Measurements from ENCODE around the gene SHLD2. TPM values are rescaled to one million over a fixed set of nuclear protein-coding genes. Genes with fewer than 3 reads are reported as not detected.
"Not testable (repeated sequence)": the region's sequence is repeated elsewhere in the genome, so short reads cannot be mapped to it uniquely, and the experiment has no call there.

Gene SHLD2
- total and polyA plus RNA-seq, 2 experiments from 2014 or later: 13.5 to 22.9 TPM

DNA sequence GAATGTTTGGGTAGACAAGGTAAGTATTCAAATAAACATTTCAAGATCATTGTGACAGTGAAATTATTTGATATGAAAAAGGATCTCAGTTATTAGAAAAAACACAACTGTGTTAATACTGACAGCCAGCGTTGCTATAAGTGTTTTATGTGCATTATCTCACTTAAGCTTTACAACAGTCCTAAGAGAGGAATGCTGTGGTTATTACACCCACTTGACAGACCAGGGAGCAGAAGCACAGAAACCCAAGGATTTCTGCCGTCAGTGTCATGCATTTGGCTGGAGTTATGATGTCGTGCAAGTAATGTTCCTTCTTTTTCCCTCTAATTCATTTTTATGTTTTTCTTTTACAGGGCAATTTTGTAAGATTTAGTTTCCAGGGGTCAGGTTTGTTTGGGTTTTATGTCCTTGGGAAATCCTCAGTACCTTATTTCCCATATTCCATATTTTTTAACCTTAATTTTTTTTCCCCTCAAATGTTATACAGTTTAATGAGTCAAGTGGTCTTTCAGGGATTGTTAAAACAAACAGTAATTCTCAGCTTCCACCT lies 32.7 kb downstream of the SHLD2 start:
- H3K79me2 ChIP-seq (ENCODE audit: insufficient read depth): peaks cover 16% of the 10 kb centered on the region
- H3K4me3 ChIP-seq; H3K27ac ChIP-seq; H2AFZ ChIP-seq; H3K4me2 ChIP-seq (ENCODE audit: unreplicated experiment); in situ Hi-C loops (cut with MboI); DNase-seq; H3K4me1 ChIP-seq (ENCODE audit: insufficient read depth); H3K9ac ChIP-seq; H3K27me3 ChIP-seq (replicated peaks; ENCODE audit: insufficient read depth); H3K36me3 ChIP-seq (ENCODE audit: low read depth); H3F3A ChIP-seq (ENCODE audit: insufficient read depth); H3K9me2 ChIP-seq (ENCODE audit: insufficient read depth); H3K9me3 ChIP-seq (ENCODE audit: low read depth); H4K20me1 ChIP-seq (ENCODE audit: insufficient read depth): not testable (repeated sequence)
- WGBS, 2 experiments (ENCODE audit: low coverage in 1 of 2, low lambda C conversion rate in 2 of 2, missing lambda C conversion rate in 2 of 2): 89 to 91% methylated on average over 3 of the region's 3 CpGs

GRCh38 chr10:87132176-87132575 lies 37.2 kb downstream of the SHLD2 start:
- H3K27ac ChIP-seq; H2AFZ ChIP-seq; H3K9ac ChIP-seq; DNase-seq; H3F3A ChIP-seq (ENCODE audit: insufficient read depth); H3K9me2 ChIP-seq (ENCODE audit: insufficient read depth); H3K4me2 ChIP-seq (ENCODE audit: unreplicated experiment); H3K79me2 ChIP-seq (ENCODE audit: insufficient read depth); H4K20me1 ChIP-seq (ENCODE audit: insufficient read depth); in situ Hi-C loops (cut with MboI); H3K4me1 ChIP-seq (ENCODE audit: insufficient read depth); H3K9me3 ChIP-seq (ENCODE audit: low read depth); H3K4me3 ChIP-seq; H3K27me3 ChIP-seq (replicated peaks; ENCODE audit: insufficient read depth): not testable (repeated sequence)
- peaks cover 11% of the 10 kb centered on the region for H3K36me3 ChIP-seq (ENCODE audit: low read depth)

- H3K36me3 ChIP-seq (ENCODE audit: low read depth): peaks cover 17% of the 10 kb centered on the region
- H3K9me3 ChIP-seq (ENCODE audit: low read depth); H3K9ac ChIP-seq; H3F3A ChIP-seq (ENCODE audit: insufficient read depth); H3K4me1 ChIP-seq (ENCODE audit: insufficient read depth); H3K79me2 ChIP-seq (ENCODE audit: insufficient read depth); H2AFZ ChIP-seq; H3K27me3 ChIP-seq (replicated peaks; ENCODE audit: insufficient read depth); DNase-seq; in situ Hi-C loops (cut with MboI); H3K27ac ChIP-seq; H3K4me3 ChIP-seq; H3K9me2 ChIP-seq (ENCODE audit: insufficient read depth); H4K20me1 ChIP-seq (ENCODE audit: insufficient read depth); H3K4me2 ChIP-seq (ENCODE audit: unreplicated experiment): not testable (repeated sequence)
- 95 to 100% methylated on average over 2 of the region's 2 CpGs for WGBS, 2 experiments (ENCODE audit: low coverage in 1 of 2, low lambda C conversion rate in 2 of 2, missing lambda C conversion rate in 2 of 2)
Observed at GRCh38 chr10:87133936-87134335, 38.9 kb downstream of the SHLD2 start.

GRCh38 chr10:87134440-87134839 lies 39.4 kb downstream of the SHLD2 start:
- H3K36me3 ChIP-seq (ENCODE audit: low read depth): peaks cover 17% of the 10 kb centered on the region
- H3K4me1 ChIP-seq (ENCODE audit: insufficient read depth); H3K9me3 ChIP-seq (ENCODE audit: low read depth); H3K9ac ChIP-seq; DNase-seq; H3K27me3 ChIP-seq (replicated peaks; ENCODE audit: insufficient read depth); H3K4me2 ChIP-seq (ENCODE audit: unreplicated experiment); H3K9me2 ChIP-seq (ENCODE audit: insufficient read depth); H3K4me3 ChIP-seq; H3F3A ChIP-seq (ENCODE audit: insufficient read depth); H3K79me2 ChIP-seq (ENCODE audit: insufficient read depth); H3K27ac ChIP-seq; in situ Hi-C loops (cut with MboI); H4K20me1 ChIP-seq (ENCODE audit: insufficient read depth); H2AFZ ChIP-seq: not testable (repeated sequence)
- WGBS, 2 experiments (ENCODE audit: low coverage in 1 of 2, low lambda C conversion rate in 2 of 2, missing lambda C conversion rate in 2 of 2): 98 to 100% methylated on average over 2 of the region's 2 CpGs

DNA sequence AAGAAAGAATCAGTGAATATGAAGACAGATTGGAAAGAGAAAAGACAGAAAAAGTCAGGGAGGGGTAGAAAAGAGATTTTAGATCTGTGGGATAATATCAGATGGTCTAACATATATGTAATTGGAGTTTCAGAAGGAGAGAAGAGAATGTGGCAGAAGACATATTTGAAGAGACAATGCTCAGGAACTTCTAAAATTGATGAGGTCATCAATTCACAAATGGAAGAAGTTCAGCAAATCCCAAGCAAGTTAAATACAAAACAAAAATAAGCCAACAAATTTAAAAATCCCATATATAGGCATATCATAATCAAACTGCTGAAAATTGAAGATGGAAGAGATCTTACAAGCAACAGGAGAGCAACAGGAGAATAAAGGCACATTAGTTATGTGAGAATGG lies 42.5 kb downstream of the SHLD2 start:
- H3K9me2 ChIP-seq (ENCODE audit: insufficient read depth); H3K4me2 ChIP-seq (ENCODE audit: unreplicated experiment); H3K9ac ChIP-seq; H2AFZ ChIP-seq; in situ Hi-C loops (cut with MboI); H3F3A ChIP-seq (ENCODE audit: insufficient read depth); H3K4me1 ChIP-seq (ENCODE audit: insufficient read depth); H3K4me3 ChIP-seq; H3K27me3 ChIP-seq (replicated peaks; ENCODE audit: insufficient read depth); H3K79me2 ChIP-seq (ENCODE audit: insufficient read depth); DNase-seq; H3K9me3 ChIP-seq (ENCODE audit: low read depth); H3K27ac ChIP-seq; H4K20me1 ChIP-seq (ENCODE audit: insufficient read depth): not testable (repeated sequence)
- H3K36me3 ChIP-seq (ENCODE audit: low read depth): peaks cover 17% of the 10 kb centered on the region

- DNase-seq: peak; percentile 62
- Histone ChIP-seq H3K4me2 (ENCODE audit: unreplicated experiment) (peak overlapping the region; percentile 78), H3K9ac (peak overlapping the region; percentile 50), H3K4me1 (ENCODE audit: insufficient read depth) (peaks cover 13% of the 10 kb centered on the region; the same call in 1 of the 2 replicates), H3K4me3 (peak overlapping the region; percentile 43; the same call in 1 of the 2 replicates), H3K27ac (peak overlapping the region; percentile 59)
- H3F3A ChIP-seq (ENCODE audit: insufficient read depth); H3K9me2 ChIP-seq (ENCODE audit: insufficient read depth); H4K20me1 ChIP-seq (ENCODE audit: insufficient read depth); H3K27me3 ChIP-seq (replicated peaks; ENCODE audit: insufficient read depth); in situ Hi-C loops (cut with MboI); H2AFZ ChIP-seq; H3K79me2 ChIP-seq (ENCODE audit: insufficient read depth); H3K36me3 ChIP-seq (ENCODE audit: low read depth); H3K9me3 ChIP-seq (ENCODE audit: low read depth): not testable (repeated sequence)
- WGBS, 2 experiments (ENCODE audit: low coverage in 1 of 2, low lambda C conversion rate in 2 of 2, missing lambda C conversion rate in 2 of 2): 19 to 21% methylated on average over 5 of the region's 5 CpGs
Observed at GRCh38 chr10:87142230-87143108, 47.5 kb downstream of the SHLD2 start.

DNA sequence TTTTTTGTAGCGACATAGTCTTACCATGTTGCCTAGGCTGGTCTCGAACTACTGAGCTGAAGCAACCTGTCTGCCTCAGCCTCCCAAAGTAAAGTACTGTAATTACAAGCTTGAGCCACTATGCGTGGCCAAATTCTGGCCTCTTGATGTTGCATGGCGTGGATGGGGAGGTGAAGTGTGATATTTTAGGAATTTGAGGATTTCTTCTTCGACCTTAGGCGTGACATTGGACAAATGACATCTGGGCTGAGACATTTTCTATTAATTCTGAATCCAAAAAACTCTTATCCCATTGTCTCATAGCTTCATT lies 48.1 kb downstream of the SHLD2 start:
- Histone ChIP-seq H3K4me1 (ENCODE audit: insufficient read depth) (peaks cover 13% of the 10 kb centered on the region; the same call in 1 of the 2 replicates), H3K27ac (peak overlapping the region; percentile 59)
- H3K9me3 ChIP-seq (ENCODE audit: low read depth); H3K36me3 ChIP-seq (ENCODE audit: low read depth); H4K20me1 ChIP-seq (ENCODE audit: insufficient read depth); in situ Hi-C loops (cut with MboI); H3K27me3 ChIP-seq (replicated peaks; ENCODE audit: insufficient read depth); H3K4me2 ChIP-seq (ENCODE audit: unreplicated experiment); H3K9me2 ChIP-seq (ENCODE audit: insufficient read depth); H2AFZ ChIP-seq; H3K4me3 ChIP-seq; H3K79me2 ChIP-seq (ENCODE audit: insufficient read depth); H3F3A ChIP-seq (ENCODE audit: insufficient read depth); H3K9ac ChIP-seq: not testable (repeated sequence)
- WGBS, 2 experiments (ENCODE audit: low coverage in 1 of 2, low lambda C conversion rate in 2 of 2, missing lambda C conversion rate in 2 of 2): 63 to 69% methylated on average over 6 of the region's 6 CpGs
- peak; percentile 2 for DNase-seq

DNA sequence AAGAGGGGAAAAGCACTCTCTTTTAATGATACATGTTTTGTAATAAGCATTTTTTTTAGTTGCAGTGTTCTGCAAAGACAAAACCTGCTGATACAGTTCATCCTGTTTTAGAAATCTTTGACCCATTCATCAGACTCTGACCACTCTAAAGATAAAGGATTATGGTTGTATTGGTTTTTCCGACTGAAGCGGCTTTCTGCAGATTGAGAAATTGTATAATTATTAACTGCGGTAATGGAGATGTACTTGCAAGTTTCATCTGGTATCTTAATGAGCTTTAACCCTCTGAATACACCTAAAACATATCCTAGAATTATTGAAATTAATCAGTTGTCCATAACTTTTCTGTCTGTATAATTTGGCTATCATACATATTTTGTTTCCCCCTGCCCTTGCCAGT lies 50.6 kb downstream of the SHLD2 start:
- H3K27me3 ChIP-seq (replicated peaks; ENCODE audit: insufficient read depth); H2AFZ ChIP-seq; H3K36me3 ChIP-seq (ENCODE audit: low read depth); in situ Hi-C loops (cut with MboI); DNase-seq; H3K9me2 ChIP-seq (ENCODE audit: insufficient read depth); H3K9me3 ChIP-seq (ENCODE audit: low read depth); H3F3A ChIP-seq (ENCODE audit: insufficient read depth); H3K9ac ChIP-seq; H3K4me2 ChIP-seq (ENCODE audit: unreplicated experiment); H4K20me1 ChIP-seq (ENCODE audit: insufficient read depth); H3K79me2 ChIP-seq (ENCODE audit: insufficient read depth); H3K27ac ChIP-seq; H3K4me3 ChIP-seq: not testable (repeated sequence)
- peaks cover 13% of the 10 kb centered on the region; the same call in 1 of the 2 replicates for H3K4me1 ChIP-seq (ENCODE audit: insufficient read depth)
- WGBS, 2 experiments (ENCODE audit: low coverage in 1 of 2, low lambda C conversion rate in 2 of 2, missing lambda C conversion rate in 2 of 2): 97 to 100% methylated on average over 1 to 3 of the region's 3 CpGs
